COLO668 (cell line): Measurements from ENCODE around the gene RRN3.
"Not testable (repeated sequence)": the region's sequence is repeated elsewhere in the genome, so short reads cannot be mapped to it uniquely, and the experiment has no call there.

Source experiments
- DNase-seq: peaks from one replicate; lab custom pipeline; 2025; ENCODE audit not compliant: unreplicated experiment; lab: John Stamatoyannopoulos, UW

RRN3 gene, protein sequence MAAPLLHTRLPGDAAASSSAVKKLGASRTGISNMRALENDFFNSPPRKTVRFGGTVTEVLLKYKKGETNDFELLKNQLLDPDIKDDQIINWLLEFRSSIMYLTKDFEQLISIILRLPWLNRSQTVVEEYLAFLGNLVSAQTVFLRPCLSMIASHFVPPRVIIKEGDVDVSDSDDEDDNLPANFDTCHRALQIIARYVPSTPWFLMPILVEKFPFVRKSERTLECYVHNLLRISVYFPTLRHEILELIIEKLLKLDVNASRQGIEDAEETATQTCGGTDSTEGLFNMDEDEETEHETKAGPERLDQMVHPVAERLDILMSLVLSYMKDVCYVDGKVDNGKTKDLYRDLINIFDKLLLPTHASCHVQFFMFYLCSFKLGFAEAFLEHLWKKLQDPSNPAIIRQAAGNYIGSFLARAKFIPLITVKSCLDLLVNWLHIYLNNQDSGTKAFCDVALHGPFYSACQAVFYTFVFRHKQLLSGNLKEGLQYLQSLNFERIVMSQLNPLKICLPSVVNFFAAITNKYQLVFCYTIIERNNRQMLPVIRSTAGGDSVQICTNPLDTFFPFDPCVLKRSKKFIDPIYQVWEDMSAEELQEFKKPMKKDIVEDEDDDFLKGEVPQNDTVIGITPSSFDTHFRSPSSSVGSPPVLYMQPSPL

DNA sequence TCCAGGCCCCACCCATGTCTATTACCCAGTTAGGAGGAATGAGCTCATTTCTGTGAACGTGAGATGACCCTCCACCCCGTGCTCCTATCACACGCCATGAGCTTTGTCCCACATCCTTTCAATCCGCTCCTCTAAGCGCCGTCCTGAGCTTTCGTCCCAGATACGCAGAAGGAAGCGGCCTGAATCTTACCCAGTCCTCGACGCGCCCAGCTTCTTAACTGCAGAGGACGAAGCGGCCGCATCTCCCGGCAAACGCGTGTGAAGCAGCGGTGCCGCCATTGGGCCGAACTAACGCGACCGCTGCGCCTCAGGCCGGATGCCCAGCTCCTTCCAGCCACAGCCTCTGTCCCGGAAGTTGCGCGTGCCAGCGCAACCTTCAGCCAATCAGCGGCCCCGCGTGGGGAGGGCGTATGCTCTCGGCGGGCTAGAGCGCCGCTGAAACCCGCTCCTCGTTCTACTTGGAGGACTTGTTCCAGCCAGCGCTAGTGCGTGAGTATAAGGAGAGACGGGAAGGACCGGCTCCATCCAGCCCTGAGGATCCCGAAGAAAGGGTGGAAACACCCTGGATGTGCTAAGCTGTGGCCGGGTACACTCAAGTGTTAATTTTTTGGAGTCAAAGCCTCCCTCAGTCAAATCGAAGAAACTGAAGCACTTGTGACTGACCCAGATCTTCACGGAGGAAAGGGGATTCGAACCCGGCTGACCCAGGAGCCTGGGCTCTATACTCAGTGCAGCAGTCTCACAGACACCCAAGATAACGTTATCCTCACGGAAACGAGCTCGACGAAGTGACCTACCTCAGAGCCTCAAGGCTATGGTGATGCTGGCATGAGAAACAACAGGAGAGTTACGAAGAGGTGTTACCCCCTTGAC lies at the start of gene RRN3:
TSS of gene RRN3 (minus strand) at position 318 of the 873 bp plus-strand sequence. CDS start at position 279, 39 bp downstream.
- DNase-seq = peak; percentile 94

- not testable (repeated sequence) for DNase-seq
These were observed 49.6 kb upstream of the RRN3 start for GRCh38 chr16:15143601-15144091.

DNA sequence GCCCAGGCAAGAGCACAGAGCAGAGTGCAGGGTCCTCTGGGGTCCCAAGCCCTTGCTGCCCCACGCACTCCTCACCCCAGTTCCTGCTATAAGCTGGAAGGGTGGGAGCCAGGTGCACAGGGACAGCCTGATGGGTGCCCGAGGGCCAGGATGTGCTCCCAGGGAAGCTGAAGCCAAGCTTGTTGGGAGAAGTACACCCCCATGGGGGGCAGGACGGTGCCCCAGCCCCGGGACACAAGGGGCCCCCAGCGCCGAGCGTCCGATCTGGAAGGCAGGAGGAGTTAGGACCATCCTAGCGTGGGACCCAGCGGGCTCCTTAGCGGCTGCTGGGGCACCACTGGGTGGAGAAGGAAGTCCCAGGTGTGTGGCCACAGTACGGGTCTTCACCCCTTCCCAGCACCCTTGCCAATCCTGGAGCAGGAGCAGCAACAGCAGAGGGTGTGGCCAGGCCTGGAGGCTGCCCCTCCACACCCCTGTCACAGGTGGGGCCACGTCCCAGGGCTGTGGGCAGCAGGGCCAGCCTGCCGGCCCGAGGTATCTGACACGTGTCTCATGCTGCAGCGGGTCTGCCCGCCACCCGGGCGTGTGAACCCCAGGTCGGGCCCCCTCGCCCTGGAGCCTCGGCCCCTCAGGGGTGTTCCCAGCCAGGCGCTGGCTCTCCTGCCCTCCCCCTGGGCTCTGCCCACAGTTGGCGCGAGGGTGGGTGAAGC lies 49.0 kb upstream of the RRN3 start:
- DNase-seq = not testable (repeated sequence)

DNA sequence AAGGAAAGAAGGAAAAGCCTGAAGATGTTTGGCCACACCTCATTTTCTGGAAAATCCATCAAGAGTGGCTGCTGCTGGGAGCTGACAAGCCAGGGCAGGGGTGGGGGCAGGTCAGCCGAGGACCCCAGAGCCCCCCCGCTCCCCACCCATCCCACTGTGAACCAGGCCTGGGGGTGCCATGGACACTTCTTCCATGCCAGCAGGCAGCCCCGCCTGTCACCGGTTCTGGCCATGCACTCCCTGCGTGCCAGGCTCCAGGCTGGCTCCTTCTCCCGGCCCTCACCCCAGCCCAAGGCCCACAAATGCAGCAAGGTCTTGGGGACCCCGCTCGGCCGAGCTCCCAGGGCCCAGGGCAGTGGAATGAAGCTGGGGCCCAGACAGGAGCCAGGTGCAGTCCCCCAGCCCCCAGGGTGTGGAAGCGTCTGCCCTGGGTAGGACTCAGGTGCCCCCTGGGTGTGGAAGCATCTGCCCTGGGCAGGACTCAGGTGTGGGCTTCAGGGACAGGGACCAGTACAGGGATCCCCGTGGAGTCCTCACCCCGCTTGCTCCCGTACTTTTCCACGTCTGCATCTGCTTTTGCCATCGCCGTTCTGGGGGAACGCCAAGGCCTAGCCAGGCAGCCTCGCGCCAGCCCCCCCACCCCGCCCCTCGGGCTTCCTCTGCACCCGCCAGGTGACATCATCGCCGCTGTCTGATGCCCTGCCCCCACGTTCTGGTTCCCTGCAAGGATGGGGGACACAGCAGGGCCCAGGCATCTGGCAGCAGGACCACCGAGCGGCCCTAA lies 48.2 kb upstream of the RRN3 start:
- not testable (repeated sequence) for DNase-seq

GRCh38 chr16:15141586-15141985 lies 47.5 kb upstream of the RRN3 start:
- DNase-seq = no peak

GRCh38 chr16:15140444-15141365 lies 46.6 kb upstream of the RRN3 start:
- DNase-seq = not testable (repeated sequence)

- DNase-seq = not testable (repeated sequence)
These were observed 43.4 kb upstream of the RRN3 start for GRCh38 chr16:15137514-15137913.

DNA sequence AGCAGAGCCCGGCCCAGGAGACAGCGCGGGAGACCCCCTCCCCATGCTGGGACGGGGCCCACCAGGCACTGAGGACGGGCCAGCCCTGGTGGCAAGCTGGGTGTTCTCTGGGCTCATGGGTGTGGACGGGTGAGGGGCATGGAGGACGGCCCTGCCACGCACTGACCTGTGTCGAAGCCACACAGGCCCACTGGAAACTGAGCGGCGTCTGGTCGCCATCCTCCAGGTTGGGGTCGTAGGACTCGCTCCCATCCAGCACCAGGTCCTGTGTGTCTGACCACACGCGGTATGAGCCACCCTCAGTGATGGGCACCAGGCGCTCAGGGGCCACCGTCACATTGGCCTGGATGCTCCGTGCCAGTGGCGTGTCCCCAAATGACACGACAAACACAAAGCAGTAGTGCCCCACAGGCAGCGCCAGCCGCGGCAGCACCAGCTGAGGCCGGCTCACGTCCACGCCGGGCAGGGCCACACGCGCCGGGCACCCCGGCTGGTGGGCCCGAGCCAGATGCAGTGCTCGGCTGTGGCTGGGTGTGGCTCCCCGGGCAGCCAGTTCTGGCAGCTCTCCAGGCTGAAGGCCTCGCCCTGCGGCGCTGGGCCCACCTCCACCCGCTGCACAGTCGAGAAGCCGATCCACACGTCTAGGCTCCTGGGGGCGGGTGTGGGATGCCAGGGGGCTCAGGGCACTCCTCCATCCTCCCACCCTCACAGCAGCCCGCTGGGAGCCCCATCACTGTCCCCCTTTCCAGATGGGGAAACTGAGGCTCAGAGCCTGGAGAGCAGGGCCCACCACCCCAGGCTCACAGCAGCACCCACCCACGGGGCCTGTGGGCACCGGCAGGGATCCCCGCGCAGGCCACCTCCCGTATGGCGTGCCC lies 41.6 kb upstream of the RRN3 start:
- DNase-seq = not testable (repeated sequence)

- DNase-seq = not testable (repeated sequence)
These were observed 40.8 kb upstream of the RRN3 start for GRCh38 chr16:15134752-15135482.

GRCh38 chr16:15133554-15133953 lies 39.5 kb upstream of the RRN3 start:
- not testable (repeated sequence) for DNase-seq

DNA sequence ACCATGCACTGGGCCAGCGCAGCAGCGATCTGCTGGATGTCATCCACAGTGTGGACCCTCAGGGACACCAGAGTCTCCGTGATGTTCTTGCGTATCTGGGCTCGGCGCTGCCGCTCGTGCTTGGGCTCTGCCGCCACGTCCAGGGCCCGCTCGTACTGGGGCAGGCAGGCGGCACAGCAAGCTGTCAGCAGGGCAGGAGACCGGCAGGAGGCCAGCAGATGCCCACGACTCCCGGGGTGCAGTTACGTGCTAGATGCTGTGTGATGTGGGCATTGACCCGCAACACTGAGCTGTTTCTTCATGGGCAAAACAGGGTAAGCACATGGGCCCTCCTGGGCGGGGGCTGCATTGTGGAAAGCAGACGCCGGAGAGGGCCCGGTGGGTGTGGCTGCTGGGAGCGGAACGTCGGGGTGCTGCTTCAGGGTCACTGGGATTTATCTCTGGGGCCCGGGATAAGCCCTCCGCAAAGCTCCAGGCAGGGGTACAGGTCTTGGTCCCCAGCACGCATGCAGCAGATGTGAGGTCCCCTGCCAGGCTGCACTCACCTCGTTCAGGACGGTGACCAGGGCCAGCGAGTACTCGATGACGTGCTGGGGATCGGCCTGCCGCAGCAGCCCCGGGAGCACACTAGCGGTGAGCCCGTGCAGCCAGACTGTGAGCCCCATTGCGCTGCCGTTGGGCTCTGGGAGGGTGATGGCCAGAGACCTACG lies 38.8 kb upstream of the RRN3 start:
- not testable (repeated sequence) for DNase-seq

- not testable (repeated sequence) for DNase-seq
These were observed 37.0 kb upstream of the RRN3 start for GRCh38 chr16:15130943-15131700.

- not testable (repeated sequence) for DNase-seq
These were observed 36.3 kb upstream of the RRN3 start for GRCh38 chr16:15130256-15130932.

DNA sequence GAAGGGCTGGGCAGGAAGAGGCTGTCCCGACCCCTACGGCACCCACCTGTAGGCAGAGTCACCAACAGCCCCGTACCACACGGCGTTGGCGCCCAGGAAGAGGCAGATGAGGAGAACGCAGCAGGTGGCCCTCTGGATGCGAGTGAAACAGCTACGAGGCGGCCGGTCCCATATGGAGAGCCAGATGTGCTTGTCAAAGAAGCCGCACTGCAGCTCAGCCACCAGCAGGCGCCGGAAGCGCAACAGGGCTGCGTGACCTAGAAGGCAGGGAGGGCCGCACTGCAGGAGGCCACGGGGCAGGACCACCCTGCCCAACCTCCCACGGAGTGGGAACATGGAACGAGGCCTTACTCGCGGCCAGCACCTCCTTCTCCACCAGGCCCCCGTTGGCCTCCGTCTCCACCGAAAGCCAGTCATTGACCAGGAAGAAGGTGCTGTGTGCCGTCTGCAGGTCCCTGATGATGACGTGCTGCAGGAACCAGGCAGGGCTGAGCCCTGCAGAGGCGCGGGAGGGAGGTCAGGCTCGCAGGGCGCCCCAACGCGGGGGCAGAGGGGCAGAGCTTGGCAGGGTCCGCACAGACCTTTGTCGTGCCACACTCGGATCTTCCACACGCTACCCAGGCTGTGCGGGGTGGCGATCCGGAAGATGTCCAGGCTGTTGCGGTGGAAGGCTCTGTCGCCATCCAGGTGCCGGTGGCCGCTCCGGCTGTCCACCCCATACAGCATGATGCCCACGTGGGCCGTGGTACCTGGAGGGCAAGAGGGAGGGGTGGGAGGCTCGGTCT lies 33.8 kb upstream of the RRN3 start:
- DNase-seq = not testable (repeated sequence)
